Glomerular endothelial cell (primary cell): Measurements from ENCODE around the gene TMEM94. TPM values are rescaled to one million over a fixed set of nuclear protein-coding genes. Genes with fewer than 3 reads are reported as not detected.
"Not testable (repeated sequence)": the region's sequence is repeated elsewhere in the genome, so short reads cannot be mapped to it uniquely, and the experiment has no call there.

Experiments used
- DNase-seq: peaks from one replicate; pipeline ENCODE4 v3.0.0-alpha.2; 2011; ENCODE audit warnings: low read depth, low spot score; ENCODE audit errors: extremely low read depth
- total RNA-seq: library from RNA; depleted of rRNA; stranded (reverse); fragments of >200 nt; gene quantifications from 2 replicates; pipeline ENCODE4 v1.2.3, GENCODE V29; 2015

TMEM94 gene
- total RNA-seq, 1 donor from 2014 or later, result 63.9 TPM

GRCh38 chr17:75445296-75445695 lies 11.1 kb upstream of the TMEM94 start:
- no peak for DNase-seq

- not testable (repeated sequence) for DNase-seq
Measured at GRCh38 chr17:75445896-75446295, 10.5 kb upstream of the TMEM94 start.

GRCh38 chr17:75447951-75448856 lies 8.2 kb upstream of the TMEM94 start:
- no peak for DNase-seq

GRCh38 chr17:75450270-75450669 lies 6.2 kb upstream of the TMEM94 start:
- no peak for DNase-seq

- no peak for DNase-seq
Measured at GRCh38 chr17:75454193-75454592, 2.2 kb upstream of the TMEM94 start.

GRCh38 chr17:75454672-75455071 lies 1.8 kb upstream of the TMEM94 start:
- DNase-seq, result not testable (repeated sequence)

GRCh38 chr17:75456039-75456416 lies 407 bp upstream of the TMEM94 start:
- DNase-seq, result no peak

- DNase-seq, result no peak
Measured at GRCh38 chr17:75457047-75457654, 716 bp downstream of the TMEM94 start.

- no peak for DNase-seq
Measured at GRCh38 chr17:75459246-75459589, 2.8 kb downstream of the TMEM94 start.

- DNase-seq, result no peak
Measured at GRCh38 chr17:75459590-75460267, 3.3 kb downstream of the TMEM94 start.

- no peak for DNase-seq
Measured at GRCh38 chr17:75460295-75460694, 3.9 kb downstream of the TMEM94 start.

- no peak for DNase-seq
Measured at GRCh38 chr17:75463603-75464002, 7.2 kb downstream of the TMEM94 start.

- DNase-seq, result no peak
Measured at GRCh38 chr17:75465039-75465438, 8.6 kb downstream of the TMEM94 start.

- DNase-seq, result no peak
Measured at GRCh38 chr17:75468291-75468754, 11.9 kb downstream of the TMEM94 start.

GRCh38 chr17:75468779-75469373 lies 12.4 kb downstream of the TMEM94 start:
- DNase-seq, result no peak

- DNase-seq, result no peak
Measured at GRCh38 chr17:75471207-75471606, 14.8 kb downstream of the TMEM94 start.

- DNase-seq, result no peak
Measured at GRCh38 chr17:75472119-75472518, 15.7 kb downstream of the TMEM94 start.

- DNase-seq, result no peak
Measured at GRCh38 chr17:75473246-75473645, 16.8 kb downstream of the TMEM94 start.

GRCh38 chr17:75474736-75475135 lies 18.3 kb downstream of the TMEM94 start:
- no peak for DNase-seq

- DNase-seq, result no peak
Measured at GRCh38 chr17:75475144-75475835, 18.9 kb downstream of the TMEM94 start.

- no peak for DNase-seq
Measured at GRCh38 chr17:75475851-75476250, 19.4 kb downstream of the TMEM94 start.
